ENCODE data around the gene TMEM238. TPM values are rescaled to one million over a fixed set of nuclear protein-coding genes. Genes with fewer than 3 reads are reported as not detected.

The TMEM238 gene
- total and polyA plus RNA-seq, 10 donors = 0.17 to 8.8 (median 4.9) TPM; not detected in 1

GRCh38 chr19:55358943-55359908, 24.9 kb downstream of the TMEM238 start:
- intact Hi-C loops (cut with DNase I; ENCODE audit: low total_unique reads) = no loop called here
- Histone ChIP-seq H3K4me1 (peaks cover 4 to 12% (median 7%) of the 10 kb centered on the region in 6 donors), H3K36me3 (no peaks in the 10 kb centered on the region), H3K9me3 (no peaks in the 10 kb centered on the region), H3K27ac (no peak overlapping the region), H3K27me3 (replicated peaks in 1 of 7) (peaks cover 0 to 61% (median 14%) of the 10 kb centered on the region in 7 donors), H3K4me3 (no peak overlapping the region)
- TF ChIP-seq POLR2A (IDR thresholded peaks at IDR 0.05) (no peak), POLR2AphosphoS5 (IDR thresholded peaks at IDR 0.05) (peak in 1 of 3 donors; percentile 8)
- TF ChIP-seq, protein P1, sequence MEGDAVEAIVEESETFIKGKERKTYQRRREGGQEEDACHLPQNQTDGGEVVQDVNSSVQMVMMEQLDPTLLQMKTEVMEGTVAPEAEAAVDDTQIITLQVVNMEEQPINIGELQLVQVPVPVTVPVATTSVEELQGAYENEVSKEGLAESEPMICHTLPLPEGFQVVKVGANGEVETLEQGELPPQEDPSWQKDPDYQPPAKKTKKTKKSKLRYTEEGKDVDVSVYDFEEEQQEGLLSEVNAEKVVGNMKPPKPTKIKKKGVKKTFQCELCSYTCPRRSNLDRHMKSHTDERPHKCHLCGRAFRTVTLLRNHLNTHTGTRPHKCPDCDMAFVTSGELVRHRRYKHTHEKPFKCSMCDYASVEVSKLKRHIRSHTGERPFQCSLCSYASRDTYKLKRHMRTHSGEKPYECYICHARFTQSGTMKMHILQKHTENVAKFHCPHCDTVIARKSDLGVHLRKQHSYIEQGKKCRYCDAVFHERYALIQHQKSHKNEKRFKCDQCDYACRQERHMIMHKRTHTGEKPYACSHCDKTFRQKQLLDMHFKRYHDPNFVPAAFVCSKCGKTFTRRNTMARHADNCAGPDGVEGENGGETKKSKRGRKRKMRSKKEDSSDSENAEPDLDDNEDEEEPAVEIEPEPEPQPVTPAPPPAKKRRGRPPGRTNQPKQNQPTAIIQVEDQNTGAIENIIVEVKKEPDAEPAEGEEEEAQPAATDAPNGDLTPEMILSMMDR (IDR thresholded peaks at IDR 0.05 in 8 of 11, conservative IDR thresholded peaks at IDR 0.05 in 3 of 11) = no peak
- 73 to 85% (median 74%) methylated on average over 31 to 32 of the region's 32 CpGs for WGBS, 5 donors
- no peak for DNase-seq

DNA sequence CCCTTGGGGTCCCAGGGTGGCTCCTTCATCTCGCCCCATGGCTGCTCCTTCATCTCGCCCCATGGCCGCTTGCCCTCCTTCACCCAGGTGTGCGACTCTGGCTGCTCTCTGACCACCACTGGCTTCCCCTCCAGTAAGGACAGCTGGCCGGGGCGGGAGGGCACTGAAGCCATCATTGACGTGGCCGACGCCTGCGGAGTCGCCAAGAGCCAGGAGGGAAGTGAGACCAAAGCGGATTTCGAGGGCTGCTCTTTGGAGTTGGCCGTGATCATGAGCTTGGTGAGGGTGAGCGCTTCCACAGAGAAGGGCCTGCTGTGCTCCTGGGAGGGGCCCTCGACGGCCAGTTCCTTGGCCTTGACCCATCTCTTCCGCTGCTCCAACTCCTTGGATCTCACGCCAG, 25.6 kb downstream of the TMEM238 start:
- Histone ChIP-seq H3K4me3 (no peak overlapping the region), H3K4me1 (peaks cover 6 to 20% (median 13%) of the 10 kb centered on the region in 6 donors), H3K9me3 (no peaks in the 10 kb centered on the region), H3K27ac (no peak overlapping the region), H3K36me3 (no peaks in the 10 kb centered on the region), H3K27me3 (replicated peaks in 1 of 7) (peaks cover 0 to 68% (median 21%) of the 10 kb centered on the region in 7 donors)
- DNase-seq = no peak
- intact Hi-C loops (cut with DNase I; ENCODE audit: low total_unique reads) = no loop called here
- 78 to 90% (median 83%) methylated on average over 8 to 19 of the region's 19 CpGs for whole genome bisulfite sequencing, 5 donors
- TF ChIP-seq, protein P1 (IDR thresholded peaks at IDR 0.05 in 8 of 11, conservative IDR thresholded peaks at IDR 0.05 in 3 of 11) = no peak
- TF ChIP-seq POLR2A (IDR thresholded peaks at IDR 0.05) (no peak), POLR2AphosphoS5 (IDR thresholded peaks at IDR 0.05) (no peak)

GRCh38 chr19:55355213-55355821, 28.8 kb downstream of the TMEM238 start:
- Histone ChIP-seq H3K27ac (no peak overlapping the region), H3K27me3 (replicated peaks in 1 of 7) (peaks cover 0 to 87% (median 44%) of the 10 kb centered on the region in 7 donors), H3K4me1 (peaks cover 9 to 29% (median 18%) of the 10 kb centered on the region in 6 donors), H3K9me3 (no peaks in the 10 kb centered on the region), H3K4me3 (no peak overlapping the region), H3K36me3 (no peaks in the 10 kb centered on the region)
- TF ChIP-seq, protein P1 (IDR thresholded peaks at IDR 0.05 in 8 of 11, conservative IDR thresholded peaks at IDR 0.05 in 3 of 11) = no peak
- TF ChIP-seq POLR2A (IDR thresholded peaks at IDR 0.05) = no peak
- intact Hi-C loops (cut with DNase I; ENCODE audit: low total_unique reads) = no loop called here
- WGBS, 5 donors = 39 to 43% (median 40%) methylated on average over 11 to 13 of the region's 13 CpGs
- DNase-seq = no peak

Measured in spleen (tissue), 11 donors.